ENCODE measurements around the gene YDJC.
"Not testable (repeated sequence)": the region's sequence is repeated elsewhere in the genome, so short reads cannot be mapped to it uniquely, and the experiment has no call there.

GRCh38 chr22:21645513-21645912, 15.7 kb upstream of the YDJC start:
- TF ChIP-seq CTCF (conservative IDR thresholded peaks at IDR 0.05; ENCODE audit: low read depth, low read length); EZH2 (IDR thresholded peaks at IDR 0.05; ENCODE audit: low read length, unreplicated experiment); EZH2phosphoT487 (IDR thresholded peaks at IDR 0.05; ENCODE audit: borderline replicate concordance, low read length): not testable (repeated sequence)
